Activated CD4-positive, alpha-beta T cell treated with anti-CD3 and anti-CD28 coated beads for 36 hours (primary cell): Measurements from ENCODE around the gene ATP12A. TPM values are rescaled to one million over a fixed set of nuclear protein-coding genes. Genes with fewer than 3 reads are reported as not detected.

Experiments
- ATAC-seq: fragments of 200-7000 bp; cut with Tn5 transposase; one replicate; pipeline ENCODE4 v1.10.0; 2021; ENCODE audit warnings: mild to moderate bottlenecking, moderate library complexity
- CTCF ChIA-PET: fragments of 350-600 bp; sonication (Branson Sonifier 250); formaldehyde crosslinking; loops from one replicate; lab custom pipeline; 2021; ENCODE audit warnings: antibody characterized with exemption; lab: Charles Lee
- POLR2A ChIA-PET: fragments of 350-600 bp; sonication (Branson Sonifier 250); formaldehyde crosslinking; loops from one replicate; lab custom pipeline; 2021; ENCODE audit warnings: antibody characterized with exemption, inconsistent platforms; lab: Charles Lee
- DNase-seq: peaks from one replicate; pipeline ENCODE4 v3.0.0-alpha.2; 2020
- H3K27ac Mint-ChIP-seq: one replicate; pipeline ENCODE4 v1.8.0; 2021; ENCODE audit warnings: mixed read lengths
- H3K27me3 Mint-ChIP-seq: one replicate; pipeline ENCODE4 v1.8.0; 2021; ENCODE audit warnings: mixed read lengths
- H3K36me3 Mint-ChIP-seq: one replicate; pipeline ENCODE4 v1.8.0; 2021; ENCODE audit warnings: low read depth, mixed read lengths
- H3K4me1 Mint-ChIP-seq: one replicate; pipeline ENCODE4 v1.8.0; 2021; ENCODE audit warnings: mixed read lengths
- H3K4me3 Mint-ChIP-seq: one replicate; pipeline ENCODE4 v1.8.0; 2021; ENCODE audit warnings: mild to moderate bottlenecking, moderate library complexity, mixed read lengths
- H3K9me3 Mint-ChIP-seq: one replicate; pipeline ENCODE4 v1.8.0; 2021; ENCODE audit warnings: low read depth, mixed read lengths
- intact Hi-C, 2 experiments: fragments of 100-400 bp; cut with DNase I in 1 of 2; cut with micrococcal nuclease in 1 of 2; formaldehyde crosslinking; loops; one replicate each; pipeline versions ENCODE4 v1.14.2 to v1.15.1; 2022 to 2024; cut with DNase I, micrococcal nuclease
- total RNA-seq, 2 experiments: library from RNA; stranded (reverse); gene quantifications; one replicate each; pipeline ENCODE4 v1.2.3, GENCODE V29; 2021

The ATP12A gene
- total RNA-seq, result under 1 TPM; 0.09 to 0.16 TPM

- Mint-ChIP-seq H3K4me1 (peaks cover 28% of the 10 kb centered on the region), H3K27ac (no peak within 1 kb of the TSS), H3K4me3 (peak within 1 kb of the TSS; percentile 49), H3K27me3 (peaks cover 37% of the 10 kb centered on the region), H3K36me3 (no peaks in the 10 kb centered on the region), H3K9me3 (no peaks in the 10 kb centered on the region)
- ChIA-PET CTCF (interaction anchor here (0.6 to 1.6 kb wide), 4 partner anchors 9 to 53 kb away, joined by 3 to 6 read pairs (median 3); no protein-coding TSS in a partner anchor), POLR2A (interaction anchor here (1.0 kb wide), 1 partner anchor 46 kb away, joined by 3 read pairs; no protein-coding TSS in a partner anchor)
- ATAC-seq, result peak; percentile 18
- DNase-seq, result peak; percentile 68
- intact Hi-C loops, result loop anchor here (5.0 to 10.0 kb wide), 3 partner anchors 103 to 168 kb away; partner anchors contain the start of gene PARP4 (in 2 of the 2)
These were observed at the start of gene ATP12A for GRCh38 chr13:24680258-24680920. TSS of gene ATP12A (plus strand) at chr13:24680408. CDS start at chr13:24680744, 336 bp downstream.

DNA sequence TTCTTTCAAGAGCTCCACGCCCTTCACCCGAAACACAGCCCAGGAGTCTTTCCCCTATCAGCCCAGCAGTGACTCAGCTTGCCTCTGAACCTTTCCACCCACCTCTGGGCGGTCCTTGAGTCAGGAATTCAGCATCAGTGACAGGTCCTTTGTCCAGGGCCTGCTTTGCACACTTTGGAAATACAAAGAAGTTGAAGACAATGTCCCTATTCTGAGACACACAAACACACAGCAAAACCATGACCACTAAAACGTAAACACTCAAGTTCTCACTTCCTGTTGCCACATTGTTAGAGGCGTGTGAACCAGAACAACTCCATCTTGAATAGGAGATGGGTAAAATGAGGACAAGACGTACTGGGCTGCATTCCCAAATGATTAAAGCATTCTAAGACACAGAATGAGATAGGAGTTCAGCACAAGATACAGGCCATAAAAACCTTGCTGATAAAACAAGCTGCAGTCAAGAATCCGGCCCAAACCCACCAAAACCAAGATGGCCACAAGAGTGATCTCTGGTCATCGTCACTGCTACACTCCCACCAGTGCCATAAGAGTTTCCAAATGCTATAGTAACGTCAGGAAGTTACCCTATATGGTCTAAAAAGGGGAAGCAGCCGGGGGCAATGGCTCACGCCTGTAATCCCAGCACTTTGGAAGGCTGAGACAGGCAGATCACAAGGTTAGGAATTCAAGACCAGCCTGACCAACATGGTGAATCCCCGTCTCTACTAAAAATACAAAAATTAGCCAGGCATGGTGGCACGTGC, 49.2 kb upstream of the ATP12A start:
- Mint-ChIP-seq H3K27ac (no peak overlapping the region), H3K9me3 (no peaks in the 10 kb centered on the region), H3K4me3 (no peak overlapping the region), H3K36me3 (no peaks in the 10 kb centered on the region), H3K4me1 (peaks cover 14% of the 10 kb centered on the region), H3K27me3 (no peaks in the 10 kb centered on the region)
- no peak for ATAC-seq
- ChIA-PET POLR2A (interaction anchor here (1.0 kb wide), 1 partner anchor 12 kb away, joined by 4 read pairs; no protein-coding TSS in a partner anchor), CTCF (interaction anchor here (0.6 to 1.5 kb wide), 2 partner anchors 9 to 59 kb away, joined by 3 to 5 read pairs; no protein-coding TSS in a partner anchor)
- no peak for DNase-seq
- intact Hi-C loops, result no loop called here

DNA sequence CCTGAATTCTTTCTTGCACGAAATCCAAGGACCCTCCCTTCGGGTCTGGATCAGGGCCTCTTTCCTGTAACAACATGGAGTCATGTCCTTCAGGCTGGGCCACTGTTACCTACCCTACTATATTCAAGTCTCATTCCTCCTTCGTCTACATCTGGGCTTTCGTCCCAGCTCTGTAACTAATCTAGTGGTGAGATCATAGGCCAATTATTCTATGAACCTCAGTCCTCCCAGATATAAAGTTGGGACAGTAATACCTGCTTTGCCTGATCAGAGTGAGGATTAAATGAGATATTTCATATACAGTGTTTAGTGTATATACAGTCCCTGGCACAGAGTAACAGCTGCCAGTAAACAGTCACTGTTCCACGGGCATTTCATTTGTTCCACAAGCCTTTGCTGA, 48.3 kb upstream of the ATP12A start:
- intact Hi-C loops, result no loop called here
- no peaks in the 10 kb centered on the region for H3K27me3 Mint-ChIP-seq

GRCh38 chr13:24632382-24633121, 47.7 kb upstream of the ATP12A start:
- Mint-ChIP-seq H3K9me3 (no peaks in the 10 kb centered on the region), H3K4me1 (peaks cover 6% of the 10 kb centered on the region), H3K27ac (no peak overlapping the region), H3K4me3 (no peak overlapping the region), H3K27me3 (no peaks in the 10 kb centered on the region), H3K36me3 (no peaks in the 10 kb centered on the region)
- ChIA-PET POLR2A (no interaction called here), CTCF (interaction anchor here (1.0 to 1.7 kb wide), 3 partner anchors 11 to 27 kb away, joined by 3 to 7 read pairs (median 3); no protein-coding TSS in a partner anchor)
- intact Hi-C loops, result no loop called here
- DNase-seq, result no peak
- peak; percentile 19 for ATAC-seq

More for the DNA sequence above, 48.3 kb upstream of the ATP12A start:
- ATAC-seq (no peak), DNase-seq (no peak)
- Mint-ChIP-seq H3K4me3 (no peak overlapping the region), H3K9me3 (no peaks in the 10 kb centered on the region), H3K4me1 (peaks cover 6% of the 10 kb centered on the region), H3K36me3 (no peaks in the 10 kb centered on the region), H3K27ac (no peak overlapping the region)
- CTCF ChIA-PET, result interaction anchor here (1.7 kb wide), 1 partner anchor 13 kb away, joined by 3 read pairs; no protein-coding TSS in a partner anchor
- POLR2A ChIA-PET, result no interaction called here

- CTCF ChIA-PET, result interaction anchor here (1.0 kb wide), 1 partner anchor 37 kb away, joined by 3 read pairs; no protein-coding TSS in a partner anchor
- no peaks in the 10 kb centered on the region for H3K36me3 Mint-ChIP-seq
- H3K27ac Mint-ChIP-seq, result no peak overlapping the region
- intact Hi-C loops, result no loop called here
- POLR2A ChIA-PET, result no interaction called here
- ATAC-seq, result no peak
- H3K4me1 Mint-ChIP-seq, result no peaks in the 10 kb centered on the region
- H3K4me3 Mint-ChIP-seq, result no peak overlapping the region
- DNase-seq, result no peak
- H3K9me3 Mint-ChIP-seq, result no peaks in the 10 kb centered on the region
- H3K27me3 Mint-ChIP-seq, result no peaks in the 10 kb centered on the region
These were observed 43.4 kb upstream of the ATP12A start for GRCh38 chr13:24636776-24637175.

DNA sequence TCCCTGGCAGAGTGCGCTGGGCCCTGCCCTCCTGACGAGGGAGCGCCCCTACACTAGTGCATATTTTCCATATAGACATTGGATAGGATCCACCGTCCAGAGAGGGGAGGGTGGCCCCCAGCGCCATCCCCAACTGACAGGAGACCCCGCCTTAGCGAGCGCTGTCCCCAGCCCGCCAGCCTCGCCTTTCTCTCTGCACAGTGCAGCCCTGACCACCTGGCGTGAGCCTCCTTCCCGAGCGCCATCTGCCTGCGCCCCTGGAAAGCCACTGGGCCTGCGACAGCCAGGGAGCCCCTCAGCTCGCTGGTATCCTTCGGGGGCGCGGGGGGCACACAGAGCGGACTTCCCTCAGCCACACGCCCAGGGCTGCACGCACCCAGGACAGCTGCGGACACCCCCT, 42.1 kb upstream of the ATP12A start:
- no peaks in the 10 kb centered on the region for H3K36me3 Mint-ChIP-seq
- ChIA-PET CTCF (no interaction called here), POLR2A (no interaction called here)
- no peaks in the 10 kb centered on the region for H3K27me3 Mint-ChIP-seq
- H3K27ac Mint-ChIP-seq, result no peak overlapping the region
- no peak for ATAC-seq
- DNase-seq, result no peak
- no peaks in the 10 kb centered on the region for H3K4me1 Mint-ChIP-seq
- no peak overlapping the region for H3K4me3 Mint-ChIP-seq
- no peaks in the 10 kb centered on the region for H3K9me3 Mint-ChIP-seq
- intact Hi-C loops, result no loop called here

- Mint-ChIP-seq H3K4me1 (no peaks in the 10 kb centered on the region), H3K4me3 (no peak overlapping the region), H3K36me3 (no peaks in the 10 kb centered on the region), H3K9me3 (no peaks in the 10 kb centered on the region), H3K27ac (no peak overlapping the region), H3K27me3 (no peaks in the 10 kb centered on the region)
- DNase-seq (no peak), ATAC-seq (no peak)
- ChIA-PET CTCF (interaction anchor here (0.6 to 0.7 kb wide), 2 partner anchors 10 to 61 kb away, joined by 3 read pairs; no protein-coding TSS in a partner anchor), POLR2A (no interaction called here)
- intact Hi-C loops, result no loop called here
These were observed 39.5 kb upstream of the ATP12A start for GRCh38 chr13:24640752-24641151.

GRCh38 chr13:24642219-24642618, 38.0 kb upstream of the ATP12A start:
- H3K27me3 Mint-ChIP-seq, result no peaks in the 10 kb centered on the region
- DNase-seq (no peak), ATAC-seq (no peak)
- no peak overlapping the region for H3K27ac Mint-ChIP-seq
- no peaks in the 10 kb centered on the region for H3K4me1 Mint-ChIP-seq
- H3K9me3 Mint-ChIP-seq, result no peaks in the 10 kb centered on the region
- H3K4me3 Mint-ChIP-seq, result no peak overlapping the region
- POLR2A ChIA-PET, result no interaction called here
- no peaks in the 10 kb centered on the region for H3K36me3 Mint-ChIP-seq
- CTCF ChIA-PET, result interaction anchor here (0.6 to 1.3 kb wide), 2 partner anchors 12 to 399 kb away, joined by 4 to 6 read pairs; no protein-coding TSS in a partner anchor
- intact Hi-C loops, result no loop called here

GRCh38 chr13:24644036-24644435, 36.2 kb upstream of the ATP12A start:
- H3K4me1 Mint-ChIP-seq, result peaks cover 1% of the 10 kb centered on the region
- ChIA-PET CTCF (interaction anchor here (1.0 to 1.5 kb wide), 3 partner anchors 10 to 28 kb away, joined by 3 to 7 read pairs (median 4); no protein-coding TSS in a partner anchor), POLR2A (no interaction called here)
- H3K4me3 Mint-ChIP-seq, result no peak overlapping the region
- no peak for DNase-seq
- no peaks in the 10 kb centered on the region for H3K36me3 Mint-ChIP-seq
- no peaks in the 10 kb centered on the region for H3K27me3 Mint-ChIP-seq
- intact Hi-C loops, result no loop called here
- H3K9me3 Mint-ChIP-seq, result no peaks in the 10 kb centered on the region
- H3K27ac Mint-ChIP-seq, result no peak overlapping the region
- no peak for ATAC-seq

- H3K4me3 Mint-ChIP-seq, result no peak overlapping the region
These were observed 31.9 kb upstream of the ATP12A start for GRCh38 chr13:24648271-24648670.

More at GRCh38 chr13:24648271-24648670, 31.9 kb upstream of the ATP12A start:
- Mint-ChIP-seq H3K4me1 (peaks cover 10% of the 10 kb centered on the region), H3K27me3 (no peaks in the 10 kb centered on the region), H3K36me3 (no peaks in the 10 kb centered on the region), H3K9me3 (no peaks in the 10 kb centered on the region), H3K27ac (no peak overlapping the region)
- intact Hi-C loops, result no loop called here
- DNase-seq (no peak), ATAC-seq (no peak)
- ChIA-PET POLR2A (no interaction called here), CTCF (interaction anchor here (0.7 to 2.4 kb wide), 5 partner anchors 10 to 190 kb away, joined by 3 to 7 read pairs (median 4); no protein-coding TSS in a partner anchor)
